Activated T-helper 1 cell treated with anti-CD3 and anti-CD28 coated beads, Interleukin-12 subunit alpha, Interleukin-12 subunit beta, Interleukin-2, Interleukin-4 antibody, amounts not matched to agents 30 ng/mL and 10 ng/mL and 1 ng/mL, durations not matched to agents 14 hours and 24 hours and 36 hours (primary cell): Measurements from ENCODE around the gene DAAM2. TPM values are rescaled to one million over a fixed set of nuclear protein-coding genes. Genes with fewer than 3 reads are reported as not detected.

Experiments used
- DNase-seq: peaks from one replicate; pipeline ENCODE4 v3.0.0; 2021; ENCODE audit warnings: low spot score
- H3K27ac Mint-ChIP-seq: one replicate; pipeline ENCODE4 v1.8.0; 2021; ENCODE audit warnings: mild to moderate bottlenecking, mixed read lengths
- H3K27me3 Mint-ChIP-seq: one replicate; pipeline ENCODE4 v1.8.0; 2022; ENCODE audit warnings: mild to moderate bottlenecking, moderate library complexity, mixed read lengths; ENCODE audit not compliant: insufficient read depth
- H3K36me3 Mint-ChIP-seq: one replicate; pipeline ENCODE4 v1.8.0; 2021; ENCODE audit warnings: low read depth, mixed read lengths
- H3K4me1 Mint-ChIP-seq: one replicate; pipeline ENCODE4 v1.8.0; 2021; ENCODE audit warnings: low read depth, mixed read lengths
- H3K4me3 Mint-ChIP-seq: one replicate; pipeline ENCODE4 v1.8.0; 2021; ENCODE audit warnings: mild to moderate bottlenecking, moderate library complexity, mixed read lengths
- H3K9me3 Mint-ChIP-seq: one replicate; pipeline ENCODE4 v1.8.0; 2021; ENCODE audit warnings: mixed read lengths
- intact Hi-C: fragments of 100-400 bp; cut with micrococcal nuclease; formaldehyde crosslinking; loops from one replicate; pipeline ENCODE4 v1.15.1; 2024
- total RNA-seq: library from RNA; stranded (reverse); gene quantifications from 2 replicates; pipeline ENCODE4 v1.2.3, GENCODE V29; 2022

DAAM2 gene
- total RNA-seq, 1 donor from 2014 or later: not detected

GRCh38 chr6:39772559-39773273 is 19.5 kb upstream of the DAAM2 start:
- intact Hi-C loops: no loop called here
- Mint-ChIP-seq H3K27me3 (no peaks in the 10 kb centered on the region), H3K27ac (no peak overlapping the region), H3K4me3 (no peak overlapping the region), H3K4me1 (no peaks in the 10 kb centered on the region), H3K36me3 (no peaks in the 10 kb centered on the region), H3K9me3 (no peaks in the 10 kb centered on the region)
- no peak for DNase-seq

GRCh38 chr6:39773782-39774181 is 18.4 kb upstream of the DAAM2 start:
- Mint-ChIP-seq H3K4me1 (no peaks in the 10 kb centered on the region), H3K4me3 (no peak overlapping the region), H3K27me3 (no peaks in the 10 kb centered on the region), H3K27ac (no peak overlapping the region), H3K9me3 (no peaks in the 10 kb centered on the region), H3K36me3 (no peaks in the 10 kb centered on the region)
- DNase-seq: no peak
- intact Hi-C loops: no loop called here

- H3K27ac Mint-ChIP-seq: no peak overlapping the region
- H3K36me3 Mint-ChIP-seq: no peaks in the 10 kb centered on the region
- DNase-seq: no peak
- no peak overlapping the region for H3K4me3 Mint-ChIP-seq
- no peaks in the 10 kb centered on the region for H3K4me1 Mint-ChIP-seq
- peaks cover 4% of the 10 kb centered on the region for H3K27me3 Mint-ChIP-seq
- H3K9me3 Mint-ChIP-seq: no peaks in the 10 kb centered on the region
- intact Hi-C loops: no loop called here
Measured at GRCh38 chr6:39776581-39776980, 15.6 kb upstream of the DAAM2 start.

GRCh38 chr6:39777218-39777617 is 15.0 kb upstream of the DAAM2 start:
- no peaks in the 10 kb centered on the region for H3K4me1 Mint-ChIP-seq
- no peak overlapping the region for H3K4me3 Mint-ChIP-seq
- no peaks in the 10 kb centered on the region for H3K36me3 Mint-ChIP-seq
- H3K27me3 Mint-ChIP-seq: peaks cover 4% of the 10 kb centered on the region
- intact Hi-C loops: no loop called here
- DNase-seq: no peak
- no peaks in the 10 kb centered on the region for H3K9me3 Mint-ChIP-seq
- no peak overlapping the region for H3K27ac Mint-ChIP-seq

- no peaks in the 10 kb centered on the region for H3K4me1 Mint-ChIP-seq
Measured at GRCh38 chr6:39777661-39778060, 14.5 kb upstream of the DAAM2 start.

GRCh38 chr6:39778581-39779255 is 13.5 kb upstream of the DAAM2 start:
- DNase-seq: no peak
- no peaks in the 10 kb centered on the region for H3K4me1 Mint-ChIP-seq
- no peak overlapping the region for H3K4me3 Mint-ChIP-seq
- H3K36me3 Mint-ChIP-seq: no peaks in the 10 kb centered on the region
- peaks cover 4% of the 10 kb centered on the region for H3K27me3 Mint-ChIP-seq
- no peaks in the 10 kb centered on the region for H3K9me3 Mint-ChIP-seq
- intact Hi-C loops: no loop called here
- H3K27ac Mint-ChIP-seq: no peak overlapping the region

More at GRCh38 chr6:39777661-39778060, 14.5 kb upstream of the DAAM2 start:
- Mint-ChIP-seq H3K27me3 (peaks cover 4% of the 10 kb centered on the region), H3K4me3 (no peak overlapping the region), H3K27ac (no peak overlapping the region), H3K36me3 (no peaks in the 10 kb centered on the region), H3K9me3 (no peaks in the 10 kb centered on the region)
- DNase-seq: no peak
- intact Hi-C loops: no loop called here

GRCh38 chr6:39785281-39785680 is 6.9 kb upstream of the DAAM2 start:
- no peaks in the 10 kb centered on the region for H3K9me3 Mint-ChIP-seq
- no peaks in the 10 kb centered on the region for H3K36me3 Mint-ChIP-seq
- intact Hi-C loops: no loop called here
- no peak overlapping the region for H3K4me3 Mint-ChIP-seq
- no peaks in the 10 kb centered on the region for H3K4me1 Mint-ChIP-seq
- H3K27me3 Mint-ChIP-seq: no peaks in the 10 kb centered on the region
- no peak overlapping the region for H3K27ac Mint-ChIP-seq
- no peak for DNase-seq

GRCh38 chr6:39786649-39787048 is 5.5 kb upstream of the DAAM2 start:
- no peak overlapping the region for H3K4me3 Mint-ChIP-seq
- H3K27me3 Mint-ChIP-seq: peaks cover 9% of the 10 kb centered on the region
- no peak for DNase-seq
- H3K36me3 Mint-ChIP-seq: no peaks in the 10 kb centered on the region
- no peaks in the 10 kb centered on the region for H3K4me1 Mint-ChIP-seq
- intact Hi-C loops: no loop called here
- H3K9me3 Mint-ChIP-seq: no peaks in the 10 kb centered on the region
- no peak overlapping the region for H3K27ac Mint-ChIP-seq

GRCh38 chr6:39787322-39787721 is 4.9 kb upstream of the DAAM2 start:
- intact Hi-C loops: no loop called here
- Mint-ChIP-seq H3K36me3 (no peaks in the 10 kb centered on the region), H3K9me3 (no peaks in the 10 kb centered on the region), H3K4me3 (no peak overlapping the region), H3K27me3 (peaks cover 9% of the 10 kb centered on the region), H3K4me1 (no peaks in the 10 kb centered on the region), H3K27ac (no peak overlapping the region)
- DNase-seq: no peak

- DNase-seq: no peak
Measured at GRCh38 chr6:39790772-39791171, 1.4 kb upstream of the DAAM2 start.

GRCh38 chr6:39791311-39791710 is 865 bp upstream of the DAAM2 start:
- no peak overlapping the region for H3K4me3 Mint-ChIP-seq
- intact Hi-C loops: no loop called here
- H3K27me3 Mint-ChIP-seq: peaks cover 46% of the 10 kb centered on the region
- H3K27ac Mint-ChIP-seq: no peak overlapping the region
- no peaks in the 10 kb centered on the region for H3K36me3 Mint-ChIP-seq
- DNase-seq: no peak
- no peaks in the 10 kb centered on the region for H3K4me1 Mint-ChIP-seq
- H3K9me3 Mint-ChIP-seq: no peaks in the 10 kb centered on the region

More at GRCh38 chr6:39790772-39791171, 1.4 kb upstream of the DAAM2 start:
- peaks cover 42% of the 10 kb centered on the region for H3K27me3 Mint-ChIP-seq
- intact Hi-C loops: no loop called here
- H3K4me3 Mint-ChIP-seq: no peak overlapping the region
- H3K4me1 Mint-ChIP-seq: no peaks in the 10 kb centered on the region
- no peak overlapping the region for H3K27ac Mint-ChIP-seq
- no peaks in the 10 kb centered on the region for H3K36me3 Mint-ChIP-seq
- no peaks in the 10 kb centered on the region for H3K9me3 Mint-ChIP-seq

GRCh38 chr6:39792540-39793450 is 619 bp downstream of the DAAM2 start:
- peaks cover 46% of the 10 kb centered on the region for H3K27me3 Mint-ChIP-seq
- intact Hi-C loops: no loop called here
- no peaks in the 10 kb centered on the region for H3K36me3 Mint-ChIP-seq
- no peaks in the 10 kb centered on the region for H3K4me1 Mint-ChIP-seq
- no peak for DNase-seq
- H3K9me3 Mint-ChIP-seq: no peaks in the 10 kb centered on the region
- no peak overlapping the region for H3K4me3 Mint-ChIP-seq
- H3K27ac Mint-ChIP-seq: no peak overlapping the region

- no peaks in the 10 kb centered on the region for H3K4me1 Mint-ChIP-seq
- no peak overlapping the region for H3K27ac Mint-ChIP-seq
- intact Hi-C loops: no loop called here
- H3K4me3 Mint-ChIP-seq: no peak overlapping the region
- H3K27me3 Mint-ChIP-seq: peaks cover 46% of the 10 kb centered on the region
- H3K36me3 Mint-ChIP-seq: no peaks in the 10 kb centered on the region
- DNase-seq: no peak
- H3K9me3 Mint-ChIP-seq: no peaks in the 10 kb centered on the region
Measured at GRCh38 chr6:39793516-39793915, 1.3 kb downstream of the DAAM2 start.
